Spleen (tissue), 11 donors: ENCODE data around the gene NT5DC4. TPM values are rescaled to one million over a fixed set of nuclear protein-coding genes. Genes with fewer than 3 reads are reported as not detected.
"Not testable (repeated sequence)": the region's sequence is repeated elsewhere in the genome, so short reads cannot be mapped to it uniquely, and the experiment has no call there.

ENCODE experiments used
- DNase-seq: peaks from one replicate; pipeline ENCODE4 v3.0.0-alpha.2; 2020
- H3K27ac ChIP-seq, 8 donors: fragments of 200-600 bp; sonication (generic) in 7 of 8; 1 replicate in 4 of 8; 2 replicates in 4 of 8; pipeline versions ENCODE4 v1.5.0 to v1.8.0; 2016 to 2021; ENCODE audit warnings: inconsistent platforms in 4 of 8, mild to moderate bottlenecking in 4 of 8, moderate library complexity in 1 of 8
- H3K27me3 ChIP-seq, 7 donors: fragments of 200-600 bp; sonication (generic) in 6 of 7; replicated peaks in 1 of 7; 1 replicate in 4 of 7; 2 replicates in 3 of 7; pipeline versions ENCODE4 v1.5.0 to v1.8.0; 2016 to 2021; ENCODE audit warnings: inconsistent platforms in 3 of 7, mild to moderate bottlenecking in 1 of 7
- H3K36me3 ChIP-seq, 6 donors: fragments of 200-600 bp; sonication (generic) in 5 of 6; 1 replicate in 4 of 6; 2 replicates in 2 of 6; pipeline versions ENCODE4 v1.5.0 to v1.8.0; 2016 to 2021; ENCODE audit warnings: inconsistent platforms in 2 of 6
- H3K4me1 ChIP-seq, 6 donors: fragments of 200-600 bp; sonication (generic) in 5 of 6; 1 replicate in 3 of 6; 2 replicates in 3 of 6; pipeline versions ENCODE4 v1.5.0 to v1.8.0; 2016 to 2021; ENCODE audit warnings: inconsistent platforms in 3 of 6
- H3K4me3 ChIP-seq, 8 donors: fragments of 200-600 bp; sonication (generic) in 7 of 8; 1 replicate in 4 of 8; 2 replicates in 4 of 8; pipeline versions ENCODE4 v1.5.0 to v1.8.0; 2016 to 2021; ENCODE audit warnings: inconsistent platforms in 4 of 8, mild to moderate bottlenecking in 4 of 8, moderate library complexity in 2 of 8
- H3K9me3 ChIP-seq, 8 donors: fragments of 200-600 bp; sonication (generic) in 7 of 8; 1 replicate in 4 of 8; 2 replicates in 4 of 8; pipeline versions ENCODE4 v1.5.0 to v1.8.0; 2016 to 2021; ENCODE audit warnings: inconsistent platforms in 4 of 8
- POLR2A ChIP-seq, 3 donors: fragments of 450-650 bp; IDR thresholded peaks; one replicate each; pipeline ENCODE4 v1.5.1; 2017; ENCODE audit warnings: antibody characterized with exemption in 3 of 3, mild to moderate bottlenecking in 1 of 3
- POLR2AphosphoS5 ChIP-seq, 3 donors: sonication (generic); formaldehyde crosslinking; IDR thresholded peaks; one replicate each; pipeline ENCODE4 v1.5.1; 2017; ENCODE audit warnings: antibody characterized with exemption in 3 of 3
- WGBS, 5 donors: extraction: QIAGEN DNeasy Blood & Tissue Kit in 3 of 5; methylation state at CpG; one replicate each; pipeline versions ENCODE4 v1.1.5 to v1.1.7; 2013 to 2018; 5-methylcytosine and 5-hydroxymethylcytosine counted together
- intact Hi-C: fragments of 100-400 bp; cut with DNase I; formaldehyde crosslinking; loops from one replicate; pipeline ENCODE4 v1.15.0; 2023; ENCODE audit warnings: low total_unique reads
- polyA plus RNA-seq, 3 donors: library from polyadenylated mRNA; stranded (reverse); fragments of 200-250 nt; gene quantifications; one replicate each; pipeline ENCODE4 v1.2.1, GENCODE V29; 2013
- total RNA-seq, 7 donors: library from RNA; depleted of rRNA in 3 of 7; stranded (reverse); fragments of >200 nt in 3 of 7; fragmentation: NEBNext Ultra II Directional in 4 of 7; extraction: Animal tissue kit (Norgen Biotek cat#: 25700) in 4 of 7; gene quantifications; one replicate each; pipeline versions ENCODE4 v1.1.0 to v1.2.1, GENCODE V29; 2016 to 2021
- TF ChIP-seq, protein P1 (sequence below), 11 experiments: fragments of 200-600 bp in 7 of 11; fragments of 450-650 bp in 4 of 11; sonication (generic) in 4 of 11; IDR thresholded peaks in 8 of 11; conservative IDR thresholded peaks in 3 of 11; 1 replicate in 7 of 11; 2 replicates in 4 of 11; pipeline versions ENCODE4 v1.4.0 to v1.8.0; 2016 to 2021; ENCODE audit warnings: antibody characterized with exemption in 11 of 11, inconsistent platforms in 4 of 11, mild to moderate bottlenecking in 1 of 11
- donor health status: healthy with polysubstance abuse.
- donor health status: DM: no; HTN: no; CAD: no; lungs with moderate emphysema.
- donor health status: DM: no; HTN: no; CAD: no.
- donor health status: Bipolar disorder and iron deficiency.
- donor health status: healthy.
- donor health status: DM: no; HTN: no; CAD: no.
- donor health status: DM: yes; HTN: yes; CAD: no.

Gene NT5DC4
- total and polyA plus RNA-seq, 10 donors = 0.28 to 3.8 (median 1.6) TPM

DNA sequence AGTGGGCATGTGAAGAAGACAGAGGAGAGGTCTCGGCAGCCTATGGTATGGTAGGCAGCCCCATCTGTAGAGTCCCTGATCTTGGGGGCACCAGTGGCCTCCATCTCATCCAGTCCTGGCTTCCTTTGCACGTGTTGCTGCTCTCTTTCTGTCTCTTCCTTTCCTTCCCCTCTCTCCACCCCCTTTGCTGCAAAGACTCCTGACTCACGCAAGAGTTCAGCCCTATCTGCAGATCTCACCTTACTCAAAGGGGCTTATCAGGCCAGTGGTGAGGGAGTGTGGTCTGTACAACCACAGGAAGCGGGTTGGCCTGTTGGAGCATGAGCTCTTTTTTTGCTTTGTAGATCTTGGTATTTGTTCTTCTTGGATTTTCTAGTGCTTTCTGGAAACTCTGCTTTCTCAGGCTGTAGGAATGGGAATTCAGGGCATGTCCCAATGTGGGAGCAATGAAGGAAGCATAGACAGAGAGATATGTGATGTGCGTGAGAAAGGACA, 14.6 kb upstream of the NT5DC4 start:
- Histone ChIP-seq H3K4me3 (no peak overlapping the region), H3K4me1 (peaks cover 7 to 70% (median 57%) of the 10 kb centered on the region in 6 donors), H3K36me3 (no peaks in the 10 kb centered on the region), H3K9me3 (no peaks in the 10 kb centered on the region), H3K27ac (peak overlapping the region in 4 of 8 donors; percentile 19 to 89 (median 44)), H3K27me3 (no peaks in the 10 kb centered on the region)
- WGBS, 5 donors = 10 to 33% (median 25%) methylated on average over 5 of the region's 5 CpGs
- TF ChIP-seq, protein P1, sequence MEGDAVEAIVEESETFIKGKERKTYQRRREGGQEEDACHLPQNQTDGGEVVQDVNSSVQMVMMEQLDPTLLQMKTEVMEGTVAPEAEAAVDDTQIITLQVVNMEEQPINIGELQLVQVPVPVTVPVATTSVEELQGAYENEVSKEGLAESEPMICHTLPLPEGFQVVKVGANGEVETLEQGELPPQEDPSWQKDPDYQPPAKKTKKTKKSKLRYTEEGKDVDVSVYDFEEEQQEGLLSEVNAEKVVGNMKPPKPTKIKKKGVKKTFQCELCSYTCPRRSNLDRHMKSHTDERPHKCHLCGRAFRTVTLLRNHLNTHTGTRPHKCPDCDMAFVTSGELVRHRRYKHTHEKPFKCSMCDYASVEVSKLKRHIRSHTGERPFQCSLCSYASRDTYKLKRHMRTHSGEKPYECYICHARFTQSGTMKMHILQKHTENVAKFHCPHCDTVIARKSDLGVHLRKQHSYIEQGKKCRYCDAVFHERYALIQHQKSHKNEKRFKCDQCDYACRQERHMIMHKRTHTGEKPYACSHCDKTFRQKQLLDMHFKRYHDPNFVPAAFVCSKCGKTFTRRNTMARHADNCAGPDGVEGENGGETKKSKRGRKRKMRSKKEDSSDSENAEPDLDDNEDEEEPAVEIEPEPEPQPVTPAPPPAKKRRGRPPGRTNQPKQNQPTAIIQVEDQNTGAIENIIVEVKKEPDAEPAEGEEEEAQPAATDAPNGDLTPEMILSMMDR (IDR thresholded peaks at IDR 0.05 in 8 of 11, conservative IDR thresholded peaks at IDR 0.05 in 3 of 11) = no peak
- TF ChIP-seq POLR2AphosphoS5 (IDR thresholded peaks at IDR 0.05) = peak in 1 of 3 donors; percentile 19
- no peak for DNase-seq
- intact Hi-C loops = no loop called here

DNA sequence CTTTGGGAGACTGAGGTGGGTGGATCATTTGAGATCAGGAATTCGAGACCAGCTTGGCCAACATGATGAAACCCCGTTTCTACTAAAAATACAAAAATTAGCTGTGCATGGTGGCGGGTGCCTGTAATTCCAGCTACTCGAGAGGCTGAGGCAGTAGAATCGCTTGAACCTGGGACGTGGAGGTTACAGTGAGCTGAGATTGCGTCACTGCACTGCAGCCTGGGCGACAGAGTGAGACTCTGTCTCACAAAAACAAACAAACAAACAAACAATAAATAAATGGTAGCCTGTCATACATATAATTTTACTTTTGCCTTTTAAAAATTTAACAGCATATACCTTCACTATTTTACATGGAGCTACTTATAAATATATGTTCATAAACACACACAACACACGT, 13.9 kb upstream of the NT5DC4 start:
- H3K4me3 ChIP-seq, H3K9me3 ChIP-seq, intact Hi-C loops, H3K36me3 ChIP-seq, DNase-seq, H3K27me3 ChIP-seq: not testable (repeated sequence)
- 75 to 83% (median 78%) methylated on average over 9 of the region's 9 CpGs for whole genome bisulfite sequencing, 5 donors
- H3K4me1 ChIP-seq = peaks cover 7 to 64% (median 49%) of the 10 kb centered on the region in 6 donors
- peak overlapping the region in 4 of 8 donors; percentile 68 to 89 (median 83) for H3K27ac ChIP-seq

DNA sequence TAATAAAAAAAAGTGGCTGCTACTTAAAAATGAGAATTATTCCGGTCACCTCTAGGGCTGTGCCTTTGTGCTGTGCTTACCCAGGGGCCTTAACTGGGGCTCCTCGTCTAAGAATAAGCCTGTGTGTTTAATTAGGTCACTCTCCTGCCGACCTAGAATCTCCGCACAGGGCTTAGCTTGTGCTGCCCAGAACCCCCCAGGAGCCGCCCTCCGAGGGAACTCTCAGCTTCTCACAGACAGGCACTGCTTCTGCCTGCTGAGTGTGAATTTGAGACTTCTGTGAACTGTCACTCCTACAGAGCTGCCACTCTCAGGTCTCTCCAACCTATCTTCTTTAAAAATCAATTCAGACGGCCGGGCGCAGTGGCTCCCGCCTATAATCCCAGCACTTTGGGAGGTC, 11.9 kb upstream of the NT5DC4 start:
- H3K27me3 ChIP-seq = no peaks in the 10 kb centered on the region
- 48 to 59% (median 58%) methylated on average over 10 of the region's 10 CpGs for WGBS, 5 donors
- H3K4me1 ChIP-seq = peaks cover 7 to 74% (median 58%) of the 10 kb centered on the region in 6 donors
- peak overlapping the region in 1 of 8 donors; percentile 3 for H3K4me3 ChIP-seq
- H3K36me3 ChIP-seq = no peaks in the 10 kb centered on the region
- no peaks in the 10 kb centered on the region for H3K9me3 ChIP-seq
- DNase-seq = no peak
- peak overlapping the region in 7 of 8 donors; percentile 49 to 89 (median 68) for H3K27ac ChIP-seq
- intact Hi-C loops = no loop called here
- TF ChIP-seq POLR2A (IDR thresholded peaks at IDR 0.05) = no peak
- TF ChIP-seq, protein P1 (IDR thresholded peaks at IDR 0.05 in 8 of 11, conservative IDR thresholded peaks at IDR 0.05 in 3 of 11) = no peak
- TF ChIP-seq POLR2AphosphoS5 (IDR thresholded peaks at IDR 0.05) = no peak

DNA sequence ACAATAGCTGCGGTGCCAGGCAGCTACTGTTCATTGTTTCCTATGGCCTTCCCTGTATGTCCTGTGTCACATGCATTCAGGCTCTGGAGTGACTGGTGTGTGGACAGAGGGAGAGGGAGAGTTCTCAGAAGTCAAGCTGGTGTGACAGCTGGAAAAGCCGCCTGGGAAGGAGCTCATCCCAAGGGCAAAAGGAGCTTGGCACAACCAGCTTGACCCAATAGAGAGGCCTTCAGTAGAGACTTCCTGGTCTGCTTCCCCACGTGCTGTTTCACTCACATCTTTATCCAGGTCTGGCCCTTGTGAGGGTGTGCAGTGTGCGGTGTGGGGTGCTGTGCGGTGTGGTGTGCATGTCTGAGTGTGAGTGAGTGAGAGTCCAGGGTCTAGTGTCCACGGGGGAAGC, 11.1 kb upstream of the NT5DC4 start:
- no peak for DNase-seq
- Histone ChIP-seq H3K9me3 (no peaks in the 10 kb centered on the region), H3K4me1 (peaks cover 7 to 74% (median 58%) of the 10 kb centered on the region in 6 donors), H3K27ac (peak overlapping the region in 4 of 8 donors; percentile 68 to 89 (median 83)), H3K27me3 (no peaks in the 10 kb centered on the region), H3K4me3 (no peak overlapping the region), H3K36me3 (no peaks in the 10 kb centered on the region)
- TF ChIP-seq, protein P1 (IDR thresholded peaks at IDR 0.05 in 8 of 11, conservative IDR thresholded peaks at IDR 0.05 in 3 of 11) = no peak
- TF ChIP-seq POLR2A (IDR thresholded peaks at IDR 0.05) (no peak), POLR2AphosphoS5 (IDR thresholded peaks at IDR 0.05) (no peak)
- intact Hi-C loops = no loop called here
- 74 to 87% (median 83%) methylated on average over 6 of the region's 6 CpGs for WGBS, 5 donors
